Neural crest cell (in vitro differentiated cells): ENCODE results near the gene BEST1. TPM values are rescaled to one million over a fixed set of nuclear protein-coding genes. Genes with fewer than 3 reads are reported as not detected.
A peak's percentile ranks its signal among the peaks of the same experiment; 100 is the strongest.

ENCODE experiments used
- DNase-seq: peaks from one replicate; pipeline ENCODE4 v3.0.0; 2021; ENCODE audit warnings: low read depth, mixed read lengths, low spot score
- H3K27ac Mint-ChIP-seq: one replicate; pipeline ENCODE4 v1.8.0; 2021; ENCODE audit warnings: mild to moderate bottlenecking, mixed read lengths; ENCODE audit not compliant: unreplicated experiment
- H3K27me3 Mint-ChIP-seq: 2 replicates; pipeline ENCODE4 v1.8.0; 2021; ENCODE audit warnings: low read depth, mild to moderate bottlenecking, mixed read lengths
- H3K36me3 Mint-ChIP-seq: 2 replicates; pipeline ENCODE4 v1.8.0; 2021; ENCODE audit warnings: low read depth, mild to moderate bottlenecking, mixed read lengths
- H3K4me1 Mint-ChIP-seq: 2 replicates; pipeline ENCODE4 v1.8.0; 2021; ENCODE audit warnings: mixed read lengths
- H3K4me3 Mint-ChIP-seq: one replicate; pipeline ENCODE4 v1.8.0; 2021; ENCODE audit warnings: mild to moderate bottlenecking, mixed read lengths
- H3K9me3 Mint-ChIP-seq: 2 replicates; pipeline ENCODE4 v1.8.0; 2021; ENCODE audit warnings: mixed read lengths
- total RNA-seq: library from RNA; stranded (reverse); gene quantifications from 2 replicates; pipeline ENCODE4 v1.2.1, GENCODE V29; 2021
- TF ChIP-seq, protein P1 (sequence below): fragments of 200-600 bp; sonication (generic); conservative IDR thresholded peaks from 2 replicates; pipeline ENCODE4 v1.5.0; 2021; ENCODE audit warnings: antibody characterized with exemption, mild to moderate bottlenecking

BEST1 gene
- total RNA-seq, 1 donor from 2014 or later: 0.96 TPM

DNA sequence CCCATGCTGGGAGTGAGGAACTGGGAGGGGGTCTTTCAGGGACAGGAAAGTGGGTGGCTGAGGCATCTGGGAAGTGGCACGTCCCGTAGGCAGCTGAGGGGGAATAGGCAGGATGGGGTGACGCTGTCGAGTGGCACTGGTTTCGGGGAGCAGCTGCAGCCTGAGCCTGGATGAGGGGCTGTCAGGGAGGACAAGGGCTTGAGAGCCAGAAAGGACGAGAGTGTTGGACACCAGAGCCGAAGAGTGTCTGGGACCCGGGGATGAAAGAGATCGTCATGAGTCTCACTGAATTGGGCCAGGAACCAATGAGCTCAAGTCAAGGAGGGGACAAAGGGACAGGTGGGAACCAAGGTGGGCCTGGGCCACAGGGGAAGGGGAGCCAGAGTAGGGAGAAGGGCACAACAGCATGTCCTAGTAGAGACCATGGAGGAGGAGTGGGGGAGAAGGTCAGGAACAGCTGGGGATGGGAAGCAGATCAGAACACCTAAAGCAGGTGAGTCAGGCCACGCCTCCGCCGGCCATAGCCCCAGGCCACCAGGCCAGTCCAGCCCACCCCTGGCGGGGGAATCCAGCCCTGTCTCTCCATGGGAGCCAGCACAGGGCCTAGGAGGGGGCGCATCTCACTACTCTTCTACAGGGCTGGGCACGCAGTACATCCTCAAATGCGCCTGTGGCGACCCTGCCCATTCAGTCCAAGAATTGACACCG is 37.0 kb upstream of the BEST1 start:
- no peak for DNase-seq
- Mint-ChIP-seq H3K27me3 (peaks cover 39% of the 10 kb centered on the region), H3K4me3 (no peak overlapping the region), H3K4me1 (peaks cover 6% of the 10 kb centered on the region), H3K27ac (peak overlapping the region; percentile 96), H3K36me3 (no peaks in the 10 kb centered on the region), H3K9me3 (no peaks in the 10 kb centered on the region)
- TF ChIP-seq, protein P1, sequence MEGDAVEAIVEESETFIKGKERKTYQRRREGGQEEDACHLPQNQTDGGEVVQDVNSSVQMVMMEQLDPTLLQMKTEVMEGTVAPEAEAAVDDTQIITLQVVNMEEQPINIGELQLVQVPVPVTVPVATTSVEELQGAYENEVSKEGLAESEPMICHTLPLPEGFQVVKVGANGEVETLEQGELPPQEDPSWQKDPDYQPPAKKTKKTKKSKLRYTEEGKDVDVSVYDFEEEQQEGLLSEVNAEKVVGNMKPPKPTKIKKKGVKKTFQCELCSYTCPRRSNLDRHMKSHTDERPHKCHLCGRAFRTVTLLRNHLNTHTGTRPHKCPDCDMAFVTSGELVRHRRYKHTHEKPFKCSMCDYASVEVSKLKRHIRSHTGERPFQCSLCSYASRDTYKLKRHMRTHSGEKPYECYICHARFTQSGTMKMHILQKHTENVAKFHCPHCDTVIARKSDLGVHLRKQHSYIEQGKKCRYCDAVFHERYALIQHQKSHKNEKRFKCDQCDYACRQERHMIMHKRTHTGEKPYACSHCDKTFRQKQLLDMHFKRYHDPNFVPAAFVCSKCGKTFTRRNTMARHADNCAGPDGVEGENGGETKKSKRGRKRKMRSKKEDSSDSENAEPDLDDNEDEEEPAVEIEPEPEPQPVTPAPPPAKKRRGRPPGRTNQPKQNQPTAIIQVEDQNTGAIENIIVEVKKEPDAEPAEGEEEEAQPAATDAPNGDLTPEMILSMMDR: no peak

- Mint-ChIP-seq H3K27ac (no peak overlapping the region), H3K9me3 (no peaks in the 10 kb centered on the region), H3K4me3 (peak overlapping the region; percentile 16), H3K36me3 (no peaks in the 10 kb centered on the region), H3K4me1 (peaks cover 10% of the 10 kb centered on the region), H3K27me3 (peaks cover 46% of the 10 kb centered on the region)
- no peak for DNase-seq
- TF ChIP-seq, protein P1: no peak
These were observed 36.3 kb upstream of the BEST1 start for GRCh38 chr11:61913699-61914395.

DNA sequence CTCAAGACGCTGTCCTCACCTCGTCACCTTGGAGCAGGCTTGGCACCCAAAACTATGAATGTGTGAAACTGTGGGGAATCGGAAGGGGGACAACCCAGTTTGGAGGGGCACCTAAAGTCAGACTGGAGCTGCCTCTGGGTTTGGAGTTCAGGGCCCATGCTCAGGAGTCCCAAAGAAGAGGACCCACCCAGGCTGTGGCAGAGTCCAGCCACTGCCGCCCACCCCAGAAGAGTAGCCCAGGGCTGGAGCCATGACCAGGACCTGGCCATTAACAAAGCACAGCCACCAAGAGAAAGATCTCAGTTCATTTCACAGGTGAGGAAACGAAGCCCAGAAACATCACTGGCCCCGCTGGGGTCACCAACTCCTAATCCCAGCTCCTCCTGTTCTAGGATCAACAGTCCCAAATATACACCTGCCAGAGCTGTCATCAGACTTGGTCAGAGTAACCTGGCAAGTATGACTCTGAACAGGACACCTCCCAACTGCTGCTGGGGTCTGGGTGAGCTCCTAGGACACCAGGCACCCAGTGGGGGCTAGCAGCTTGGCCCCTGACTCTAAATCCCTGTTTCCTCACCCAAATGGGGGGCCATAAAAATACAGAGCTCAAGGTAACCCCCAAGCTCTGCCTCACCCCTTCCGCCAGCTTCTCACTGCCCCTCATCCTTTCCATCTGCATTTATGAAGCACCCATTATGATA is 35.5 kb upstream of the BEST1 start:
- TF ChIP-seq, protein P1: no peak
- Mint-ChIP-seq H3K4me1 (peaks cover 10% of the 10 kb centered on the region), H3K9me3 (no peaks in the 10 kb centered on the region), H3K4me3 (peak overlapping the region; percentile 58), H3K36me3 (no peaks in the 10 kb centered on the region), H3K27ac (no peak overlapping the region), H3K27me3 (peaks cover 53% of the 10 kb centered on the region)
- no peak for DNase-seq

DNA sequence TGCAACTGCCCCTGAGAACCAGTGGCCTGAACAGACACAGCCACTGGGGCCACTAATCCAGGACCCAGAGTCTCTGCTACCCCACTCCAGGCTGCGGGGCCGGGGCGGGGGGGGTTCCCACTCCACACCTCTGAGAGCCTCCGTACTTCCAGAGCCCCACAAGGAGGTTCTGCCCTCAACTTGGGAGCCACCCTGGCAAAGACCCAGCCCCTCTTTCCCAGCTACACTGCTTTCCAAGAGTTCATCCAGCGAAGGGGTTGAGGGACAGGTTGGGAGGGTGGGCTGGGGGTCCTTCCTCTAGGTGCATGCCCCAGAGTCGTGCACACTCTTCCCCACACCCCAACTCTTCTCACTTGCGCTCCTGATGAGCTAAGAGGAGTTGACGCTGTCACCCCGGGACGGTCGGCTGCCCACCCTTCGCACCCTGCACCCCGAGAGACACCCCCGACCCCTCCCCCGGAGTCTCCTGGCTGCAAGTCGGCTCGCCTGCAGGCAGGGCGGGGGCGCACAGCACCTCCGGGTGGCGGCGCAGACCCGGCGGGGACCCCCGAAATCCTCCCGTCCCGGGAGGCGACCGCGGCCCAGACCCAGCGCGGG is 33.3 kb upstream of the BEST1 start:
- no peak for DNase-seq
- H3K4me1 Mint-ChIP-seq: peaks cover 10% of the 10 kb centered on the region

More for the DNA sequence above, 33.3 kb upstream of the BEST1 start:
- H3K27ac Mint-ChIP-seq: no peak overlapping the region
- no peaks in the 10 kb centered on the region for H3K9me3 Mint-ChIP-seq
- peak overlapping the region; percentile 15 for H3K4me3 Mint-ChIP-seq
- H3K36me3 Mint-ChIP-seq: no peaks in the 10 kb centered on the region
- H3K27me3 Mint-ChIP-seq: peaks cover 65% of the 10 kb centered on the region
- TF ChIP-seq, protein P1: no peak
